DMS79 treated with DMSO at 0.1 percent for 48 hours (cell line): ENCODE measurements around the gene CLIP3.
"Not testable (repeated sequence)": the region's sequence is repeated elsewhere in the genome, so short reads cannot be mapped to it uniquely, and the experiment has no call there.

Experiments
- DNase-seq: peaks from one replicate; lab custom pipeline; 2025; lab: John Stamatoyannopoulos, UW

CLIP3 gene

GRCh38 chr19:36046443-36047050 lies 13.9 kb upstream of the CLIP3 start:
- no peak for DNase-seq

DNA sequence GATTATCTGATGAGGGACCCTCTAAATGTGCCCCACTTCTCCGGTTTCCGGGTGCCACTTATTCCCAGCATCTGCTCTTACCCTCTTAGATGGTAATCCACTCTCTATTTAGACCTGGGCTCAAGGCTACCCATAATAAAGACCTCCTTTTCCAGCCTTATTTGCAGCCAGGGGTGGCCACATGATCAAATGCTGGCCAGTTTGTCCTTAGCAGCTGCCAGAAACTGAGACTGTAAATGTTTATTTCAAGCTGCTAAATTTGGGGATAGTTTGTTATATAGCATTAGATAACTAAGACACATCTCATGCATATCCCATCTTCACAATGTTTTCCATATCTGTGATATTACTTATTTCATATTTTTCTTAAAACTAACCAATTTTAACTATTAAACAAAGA lies 11.3 kb upstream of the CLIP3 start:
- no peak for DNase-seq

GRCh38 chr19:36041831-36042230 lies 9.2 kb upstream of the CLIP3 start:
- DNase-seq: no peak

DNA sequence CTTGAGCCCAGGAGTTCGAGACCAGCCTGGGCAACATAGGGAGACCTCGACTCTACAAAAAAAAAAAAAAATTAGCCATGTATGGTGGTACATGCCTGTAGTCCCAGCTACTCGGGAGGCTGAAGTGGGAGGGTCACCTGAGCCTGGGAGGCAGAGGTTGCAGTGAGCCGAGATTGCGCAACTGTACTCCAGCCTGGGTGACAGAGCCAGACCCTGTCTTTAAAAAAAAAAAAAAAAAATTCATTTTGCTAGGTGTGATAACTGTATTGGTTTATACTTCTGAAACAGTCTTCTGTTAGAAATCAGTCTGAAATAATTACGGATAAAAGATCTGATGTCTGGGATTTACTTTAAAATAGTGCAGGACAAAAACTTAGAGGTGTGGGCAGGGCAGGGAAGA lies 8.4 kb upstream of the CLIP3 start:
- DNase-seq: not testable (repeated sequence)

GRCh38 chr19:36040495-36040894 lies 7.8 kb upstream of the CLIP3 start:
- DNase-seq: no peak

DNA sequence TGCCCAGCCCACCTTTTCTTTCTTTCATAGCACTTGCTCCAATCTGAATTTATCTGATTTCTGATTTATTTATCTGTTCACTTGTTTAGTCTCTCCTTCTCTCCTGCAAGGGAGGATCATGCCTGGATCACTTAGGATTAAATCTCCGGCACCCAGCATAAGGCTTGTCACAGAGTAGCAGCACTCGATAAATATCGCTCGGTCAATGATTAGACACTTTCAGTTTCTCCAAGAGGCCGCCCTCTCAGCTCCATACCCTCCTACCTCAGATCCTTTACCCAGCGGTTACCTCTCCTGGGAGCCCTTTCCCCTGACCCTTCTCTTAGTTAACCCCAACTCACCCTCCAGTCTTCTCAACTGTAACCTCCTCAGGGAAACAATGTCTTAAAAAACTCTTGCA lies 1.4 kb downstream of the CLIP3 start:
- DNase-seq: no peak

DNA sequence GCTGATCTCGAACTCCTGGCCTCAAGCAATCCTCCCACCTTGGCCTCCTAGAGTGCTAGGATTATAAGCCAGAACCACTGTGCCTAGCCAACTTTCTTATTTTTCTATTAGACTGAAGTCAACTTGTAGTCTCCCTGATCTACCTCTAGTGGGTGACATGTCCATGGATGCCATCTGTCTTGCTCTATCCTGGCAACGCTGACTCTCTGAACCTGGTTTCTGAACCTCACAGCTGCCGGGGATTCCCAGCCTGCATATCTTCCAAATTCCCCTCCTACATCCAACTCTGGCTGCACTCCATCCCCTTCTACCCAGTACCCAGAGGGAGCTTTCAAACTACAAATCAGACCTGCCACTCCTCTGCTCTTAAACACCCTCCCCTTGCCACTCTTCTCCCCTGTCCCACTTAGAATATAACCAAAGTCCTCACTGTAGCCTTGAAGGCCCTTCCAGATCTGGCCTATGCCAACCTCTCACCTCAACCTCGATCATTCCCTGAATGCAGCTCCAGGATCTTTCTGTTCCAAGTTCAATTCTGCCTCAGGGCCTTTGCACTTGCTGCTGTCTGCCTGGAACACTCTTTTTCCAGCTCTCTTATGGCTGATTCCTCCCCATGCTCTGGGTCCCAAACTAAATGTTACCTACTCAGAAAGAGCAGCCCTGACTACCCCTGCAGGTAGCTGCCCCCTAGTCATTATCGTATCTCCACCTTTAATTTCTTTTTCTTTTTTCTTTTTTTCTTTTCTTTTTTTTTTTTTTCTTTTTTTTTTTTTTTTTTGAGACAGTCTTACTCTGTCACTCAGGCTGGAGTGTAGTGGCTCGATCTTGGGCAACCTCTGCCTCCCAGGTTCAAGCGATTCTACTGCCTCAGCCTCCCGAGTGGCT lies 2.2 kb downstream of the CLIP3 start:
- no peak for DNase-seq

GRCh38 chr19:36028313-36029041 lies 4.2 kb downstream of the CLIP3 start:
- DNase-seq: no peak

DNA sequence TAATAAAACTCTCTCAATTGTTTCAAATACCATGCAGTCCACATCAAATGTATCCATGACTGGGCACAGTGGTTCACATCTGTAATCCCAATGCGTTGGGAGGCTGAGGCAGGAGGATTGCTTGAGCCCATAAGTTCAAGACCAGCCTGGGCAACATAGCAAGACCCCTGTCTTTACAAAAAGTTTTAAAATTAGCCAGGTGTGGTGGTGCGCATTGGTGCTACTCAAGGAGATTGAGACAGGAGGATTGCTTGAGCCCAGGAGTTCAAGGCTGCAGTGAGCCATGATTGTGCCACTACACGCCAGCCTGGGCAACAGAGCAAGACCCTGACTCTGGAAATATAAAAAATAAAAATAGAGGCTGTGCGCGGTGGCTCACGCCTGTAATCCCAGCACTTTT lies 5.0 kb downstream of the CLIP3 start:
- no peak for DNase-seq

DNA sequence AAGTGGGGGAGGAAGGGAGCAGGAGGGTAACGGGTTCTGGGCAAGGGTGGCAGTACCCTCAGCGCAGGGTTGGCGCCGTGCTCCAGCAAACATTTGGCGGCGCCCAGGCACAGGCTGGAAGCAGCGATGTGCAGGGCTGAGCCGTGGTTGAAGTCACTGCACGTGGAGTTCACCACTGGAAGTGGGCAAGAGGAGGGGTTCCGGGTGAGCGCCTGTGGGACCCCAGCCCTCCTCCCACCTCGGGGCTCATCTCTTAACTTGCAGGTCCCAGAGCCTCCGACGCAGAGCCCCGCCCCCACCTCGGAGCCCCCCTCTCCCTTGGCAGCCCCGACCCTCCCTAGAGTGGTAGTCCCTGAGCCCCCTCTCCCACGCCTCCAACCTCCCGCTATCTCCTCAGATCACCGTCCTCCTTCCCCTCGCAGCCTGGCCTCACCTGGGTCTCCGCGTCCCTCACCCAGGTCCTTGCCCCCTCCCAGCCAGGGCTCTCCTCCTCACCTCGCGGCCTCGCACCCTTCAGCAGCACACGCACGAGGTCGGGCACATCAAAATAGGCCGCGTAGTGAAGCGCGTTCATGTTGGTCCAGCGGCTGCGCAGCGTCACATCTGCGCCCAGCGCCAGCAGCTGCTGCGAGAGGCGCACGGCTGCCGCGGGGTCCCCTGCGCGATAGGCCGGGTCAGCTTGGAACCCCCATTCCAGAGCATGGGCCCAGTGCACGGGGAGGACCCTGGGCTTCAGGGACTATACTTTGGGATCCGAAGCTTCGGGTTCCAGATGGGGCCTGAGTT lies 6.4 kb downstream of the CLIP3 start:
- no peak for DNase-seq

- DNase-seq: no peak
Measured at GRCh38 chr19:36025541-36025940, 7.1 kb downstream of the CLIP3 start.

DNA sequence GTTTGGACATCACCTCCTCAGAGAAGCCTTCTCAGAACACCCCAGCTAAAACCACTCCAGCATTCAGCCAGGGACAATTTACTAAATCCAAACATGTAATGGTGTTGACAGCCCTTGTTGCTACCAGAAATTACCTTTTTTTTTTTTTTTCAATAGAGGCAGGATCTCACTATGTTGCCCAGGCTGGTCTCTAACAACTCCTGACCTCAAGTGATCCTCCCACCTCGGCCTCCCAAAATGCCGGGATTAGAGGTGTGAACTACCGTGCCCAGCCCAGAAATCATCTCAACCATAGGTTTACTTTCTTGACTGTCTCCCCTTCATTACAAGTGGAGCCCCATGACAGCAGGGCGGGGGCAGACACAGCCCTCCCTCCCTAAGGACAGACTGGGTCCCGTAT lies 9.2 kb downstream of the CLIP3 start:
- DNase-seq: no peak

- DNase-seq: no peak
Measured at GRCh38 chr19:36019061-36019670, 13.5 kb downstream of the CLIP3 start.

- DNase-seq: peak; percentile 98
Measured at GRCh38 chr19:36014012-36014924, 18.4 kb downstream of the CLIP3 start, which contains the start of gene ALKBH6. Gene ALKBH6, minus strand, starts transcription at chr19:36014213. Its CDS starts 816 bp downstream, at chr19:36013397.

DNA sequence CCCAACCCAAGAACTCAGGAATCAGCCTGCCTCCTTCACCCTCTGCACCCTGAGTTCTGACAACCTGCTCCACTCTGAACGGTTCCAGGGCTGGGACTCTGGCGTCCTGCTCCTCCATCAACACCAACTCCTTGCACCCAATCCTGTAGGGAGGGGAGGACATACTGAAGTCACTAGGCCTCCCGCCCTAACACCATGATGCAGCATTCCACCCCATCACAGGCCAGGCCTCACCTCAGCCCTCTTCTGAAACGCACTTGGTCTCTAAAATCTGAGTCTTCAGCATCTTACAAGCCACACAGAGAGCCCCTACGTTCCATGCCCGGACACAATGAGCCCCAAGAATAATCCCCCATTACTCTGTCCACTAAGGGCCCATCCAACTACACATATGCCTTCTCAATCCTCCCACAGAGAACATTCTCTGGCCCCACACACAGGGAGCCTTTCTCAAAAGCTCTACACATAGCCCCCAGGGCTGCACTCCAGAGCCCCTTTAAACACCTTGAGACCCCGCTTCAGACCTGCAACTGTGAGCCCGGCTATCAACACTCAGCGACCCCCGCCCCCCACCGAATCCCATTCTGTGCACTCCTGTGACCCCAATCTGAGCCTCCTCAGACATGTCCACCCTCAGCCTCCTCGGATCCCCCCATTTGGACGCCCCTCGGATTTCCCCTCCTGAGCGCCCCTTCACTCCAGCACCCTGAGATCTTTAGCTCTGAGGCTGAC lies 19.2 kb downstream of the CLIP3 start:
- DNase-seq: no peak

DNA sequence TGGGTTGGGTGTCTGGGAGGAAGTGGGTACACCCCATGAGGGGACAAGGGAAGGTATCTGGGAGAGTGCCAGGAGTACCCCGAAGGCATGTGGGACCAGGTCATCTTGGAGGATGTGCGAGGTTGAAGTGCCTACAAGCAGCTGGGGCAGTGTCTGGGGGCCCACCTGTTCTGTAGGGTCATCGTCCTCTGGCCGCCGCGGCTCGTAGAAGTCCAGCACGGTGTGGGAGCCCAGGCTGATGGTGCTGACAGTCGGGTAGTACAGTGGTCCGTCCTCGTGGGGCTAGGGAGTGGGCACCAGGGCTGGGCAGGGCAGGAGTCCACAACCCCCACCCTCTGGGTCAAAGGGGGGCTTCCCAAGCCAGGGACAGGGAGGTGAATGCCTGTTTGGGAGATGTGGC lies 22.3 kb downstream of the CLIP3 start:
- no peak for DNase-seq

GRCh38 chr19:36009633-36010379 lies 22.9 kb downstream of the CLIP3 start:
- DNase-seq: no peak

- peak; percentile 45 for DNase-seq
Measured at GRCh38 chr19:36009220-36009619, 23.5 kb downstream of the CLIP3 start.
